GM12891 (cell line): ENCODE results near the gene SGF29.

Source experiments
- PAX5 ChIP-seq: IDR thresholded peaks from 2 replicates; pipeline ENCODE4 v1.6.1; 2011; ENCODE audit warnings: low read length, moderate library complexity, mild to moderate bottlenecking; ENCODE audit not compliant: insufficient read depth, severe bottlenecking
- POLR2A ChIP-seq: IDR thresholded peaks from 2 replicates; pipeline ENCODE4 v1.6.1; 2011; ENCODE audit warnings: low read depth, low read length, control low read depth
- POLR2AphosphoS5 ChIP-seq: IDR thresholded peaks from 2 replicates; pipeline ENCODE4 v1.6.1; 2011; ENCODE audit warnings: low read depth, low read length, control low read depth
- TAF1 ChIP-seq: IDR thresholded peaks from 2 replicates; pipeline ENCODE4 v1.6.1; 2011; ENCODE audit warnings: low read depth, low read length, control low read depth

DNA sequence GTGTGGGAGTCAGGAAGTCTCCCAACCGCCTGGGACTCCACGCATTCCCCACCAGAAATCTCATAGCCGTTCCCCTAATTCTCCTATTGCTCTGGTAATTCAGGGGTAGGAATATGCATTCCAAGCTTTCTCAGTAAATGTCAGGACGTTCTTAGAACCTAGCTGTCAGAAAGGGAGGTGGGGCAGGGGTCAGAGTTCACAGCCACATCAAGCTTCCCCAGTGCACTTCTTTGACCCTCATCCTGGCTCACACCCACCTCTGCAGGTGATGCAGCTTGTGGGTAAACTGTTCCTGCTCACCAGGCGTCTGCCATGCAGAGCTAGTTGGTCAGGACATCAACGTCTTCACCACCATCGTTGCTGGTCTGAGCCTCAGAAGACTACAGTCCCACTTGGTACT lies 33.0 kb upstream of the SGF29 start:
- no peak for TF ChIP-seq POLR2AphosphoS5
- no peak for TF ChIP-seq POLR2A
- TF ChIP-seq TAF1: no peak
- no peak for TF ChIP-seq PAX5
